Measurements from ENCODE around the gene LRRC53.

GRCh38 chr1:74431531-74431930 lies 80.9 kb downstream of the LRRC53 start:
- no peak for TF ChIP-seq CTCF (IDR thresholded peaks at IDR 0.05)
- no peak for TF ChIP-seq EP300 (IDR thresholded peaks at IDR 0.05)

Measured in tibial nerve (tissue), 4 donors.